H9 (cell line): Measurements from ENCODE around the gene SPNS3. TPM values are rescaled to one million over a fixed set of nuclear protein-coding genes. Genes with fewer than 3 reads are reported as not detected.

Experiments used
- DNase-seq: peaks from one replicate; pipeline ENCODE4 v3.0.0-alpha.2; 2017
- H2AFZ ChIP-seq: one replicate; pipeline ENCODE4 v1.6.1; 2013; ENCODE audit warnings: mild to moderate bottlenecking, low read length, control low read depth, moderate library complexity
- H2AK5ac ChIP-seq: 2 replicates; pipeline ENCODE4 v1.6.1; 2013; ENCODE audit warnings: low read length, control low read depth, mixed read lengths; ENCODE audit not compliant: insufficient read length
- H2BK120ac ChIP-seq: one replicate; pipeline ENCODE4 v1.6.1; 2013; ENCODE audit warnings: low read depth, mild to moderate bottlenecking, low read length, control low read depth, inconsistent platforms; ENCODE audit not compliant: poor library complexity, severe bottlenecking
- H2BK12ac ChIP-seq: 2 replicates; pipeline ENCODE4 v1.6.1; 2013; ENCODE audit warnings: low read length, control low read depth, mixed read lengths, low read depth; ENCODE audit not compliant: insufficient read length
- H2BK15ac ChIP-seq: 2 replicates; pipeline ENCODE4 v1.6.1; 2013; ENCODE audit warnings: low read depth, low read length, control low read depth
- H2BK20ac ChIP-seq: one replicate; pipeline ENCODE4 v1.6.1; 2013; ENCODE audit warnings: low read depth, mild to moderate bottlenecking, low read length, control low read depth, inconsistent platforms; ENCODE audit not compliant: poor library complexity, severe bottlenecking
- H2BK5ac ChIP-seq: 2 replicates; pipeline ENCODE4 v1.6.1; 2013; ENCODE audit warnings: low read length, control low read depth, mixed read lengths; ENCODE audit not compliant: insufficient read length
- H3K14ac ChIP-seq: 2 replicates; pipeline ENCODE4 v1.6.1; 2013; ENCODE audit warnings: low read length, control low read depth; ENCODE audit not compliant: insufficient read depth
- H3K18ac ChIP-seq: 2 replicates; pipeline ENCODE4 v1.6.1; 2013; ENCODE audit warnings: low read depth, mild to moderate bottlenecking, mixed read lengths, low read length, control low read depth; ENCODE audit not compliant: insufficient read length
- H3K23ac ChIP-seq: 2 replicates; pipeline ENCODE4 v1.6.1; 2013; ENCODE audit warnings: low read length, control low read depth, mixed read lengths, low read depth; ENCODE audit not compliant: insufficient read length
- H3K23me2 ChIP-seq: 2 replicates; pipeline ENCODE4 v1.6.1; 2013; ENCODE audit warnings: low read depth, mild to moderate bottlenecking, mixed read lengths, low read length, control low read depth; ENCODE audit not compliant: insufficient read length, poor library complexity, severe bottlenecking
- H3K27ac ChIP-seq: 2 replicates; pipeline ENCODE4 v1.5.1; 2013; ENCODE audit warnings: low read length, control low read depth, mixed read lengths, low read depth; ENCODE audit not compliant: insufficient read length
- H3K27me3 ChIP-seq: 2 replicates; pipeline ENCODE4 v1.6.1; 2013; ENCODE audit warnings: low read length, control low read depth, inconsistent platforms; ENCODE audit not compliant: insufficient read depth
- H3K4ac ChIP-seq: 2 replicates; pipeline ENCODE4 v1.6.1; 2013; ENCODE audit warnings: low read depth, mild to moderate bottlenecking, control low read depth, inconsistent platforms, low read length, moderate library complexity
- H3K4me1 ChIP-seq: 2 replicates; pipeline ENCODE4 v1.6.1; 2013; ENCODE audit warnings: low read length, control low read depth, inconsistent platforms; ENCODE audit not compliant: insufficient read depth
- H3K4me2 ChIP-seq: 2 replicates; pipeline ENCODE4 v1.6.1; 2013; ENCODE audit warnings: low read length, control low read depth, mixed read lengths; ENCODE audit not compliant: insufficient read length, insufficient read depth
- H3K56ac ChIP-seq: 2 replicates; pipeline ENCODE4 v1.6.1; 2013; ENCODE audit warnings: low read depth, mild to moderate bottlenecking, mixed read lengths, low read length, control low read depth; ENCODE audit not compliant: insufficient read length
- H3K79me1 ChIP-seq: 2 replicates; pipeline ENCODE4 v1.6.1; 2013; ENCODE audit warnings: low read depth, mild to moderate bottlenecking, moderate library complexity, low read length, control low read depth, inconsistent platforms; ENCODE audit not compliant: insufficient read depth, poor library complexity, severe bottlenecking
- H3K79me2 ChIP-seq: 2 replicates; pipeline ENCODE4 v1.6.1; 2013; ENCODE audit warnings: low read length, control low read depth, inconsistent platforms; ENCODE audit not compliant: insufficient read depth
- H3K9ac ChIP-seq: 2 replicates; pipeline ENCODE4 v1.6.1; 2013; ENCODE audit warnings: low read length, control low read depth, mixed read lengths; ENCODE audit not compliant: insufficient read length; ENCODE audit errors: extremely low read depth
- H3K9me3 ChIP-seq: one replicate; pipeline ENCODE4 v1.6.1; 2013; ENCODE audit warnings: low read depth, low read length, inconsistent platforms; ENCODE audit not compliant: control insufficient read depth
- H3T11ph ChIP-seq: one replicate; pipeline ENCODE4 v1.6.1; 2013; ENCODE audit warnings: mild to moderate bottlenecking, low read length, control low read depth, inconsistent platforms
- H4K20me1 ChIP-seq: one replicate; pipeline ENCODE4 v1.6.1; 2013; ENCODE audit not compliant: control insufficient read depth, insufficient read length, insufficient read depth
- H4K5ac ChIP-seq: 2 replicates; pipeline ENCODE4 v1.6.1; 2013; ENCODE audit warnings: low read depth, mild to moderate bottlenecking, mixed read lengths, low read length, control low read depth; ENCODE audit not compliant: insufficient read length
- H4K8ac ChIP-seq: replicated peaks from 2 replicates; pipeline ENCODE4 v1.6.1; 2013; ENCODE audit warnings: low read length, control low read depth, mixed read lengths, low read depth; ENCODE audit not compliant: insufficient read length
- H4K91ac ChIP-seq: 2 replicates; pipeline ENCODE4 v1.6.1; 2013; ENCODE audit warnings: low read depth, mild to moderate bottlenecking, moderate library complexity, mixed read lengths, low read length, control low read depth; ENCODE audit not compliant: insufficient read length
- H3K27ac Mint-ChIP-seq, 3 experiments: 2 replicates in 2 of 3; 3 replicates in 1 of 3; pipeline ENCODE4 v1.8.0; 2020 to 2021; ENCODE audit warnings: mixed read lengths in 3 of 3, mild to moderate bottlenecking in 1 of 3, moderate library complexity in 1 of 3
- H3K27me3 Mint-ChIP-seq: 2 replicates; pipeline ENCODE4 v1.8.0; 2021; ENCODE audit warnings: low read depth, mild to moderate bottlenecking, moderate library complexity, mixed read lengths
- H3K36me3 Mint-ChIP-seq, 3 experiments: 2 replicates in 2 of 3; 3 replicates in 1 of 3; pipeline ENCODE4 v1.8.0; 2020 to 2021; ENCODE audit warnings: low read depth in 3 of 3, mixed read lengths in 3 of 3; ENCODE audit not compliant: insufficient read depth in 1 of 3
- H3K4me1 Mint-ChIP-seq, 2 experiments: 2 replicates each; pipeline ENCODE4 v1.8.0; 2020; ENCODE audit warnings: mixed read lengths in 2 of 2
- H3K4me3 Mint-ChIP-seq, 2 experiments: 2 replicates in 1 of 2; 3 replicates in 1 of 2; pipeline ENCODE4 v1.8.0; 2020 to 2021; ENCODE audit warnings: mild to moderate bottlenecking in 2 of 2, mixed read lengths in 2 of 2, moderate library complexity in 1 of 2
- H3K9me3 Mint-ChIP-seq, 2 experiments: 2 replicates in 1 of 2; 3 replicates in 1 of 2; pipeline ENCODE4 v1.8.0; 2020; ENCODE audit warnings: mild to moderate bottlenecking in 2 of 2, mixed read lengths in 2 of 2, moderate library complexity in 1 of 2
- whole genome bisulfite sequencing: extraction: QIAGEN DNeasy Blood & Tissue Kit; methylation state at CpG from one replicate; pipeline ENCODE4 v1.1.7; 2013; ENCODE audit warnings: missing lambda C conversion rate, low lambda C conversion rate, mixed read lengths; ENCODE audit not compliant: insufficient read length; ENCODE audit errors: extremely low coverage; 5-methylcytosine and 5-hydroxymethylcytosine counted together
- total RNA-seq: library from RNA; stranded (reverse); gene quantifications from 2 replicates; pipeline ENCODE4 v1.2.1, GENCODE V29; 2021
- TF ChIP-seq, protein P1 (sequence below): fragments of 200-600 bp; sonication (generic); conservative IDR thresholded peaks from 3 replicates; pipeline ENCODE4 v1.8.0; 2021; ENCODE audit warnings: antibody characterized with exemption, mild to moderate bottlenecking

Gene SPNS3
- total RNA-seq, 1 experiment from 2014 or later, result not detected

DNA sequence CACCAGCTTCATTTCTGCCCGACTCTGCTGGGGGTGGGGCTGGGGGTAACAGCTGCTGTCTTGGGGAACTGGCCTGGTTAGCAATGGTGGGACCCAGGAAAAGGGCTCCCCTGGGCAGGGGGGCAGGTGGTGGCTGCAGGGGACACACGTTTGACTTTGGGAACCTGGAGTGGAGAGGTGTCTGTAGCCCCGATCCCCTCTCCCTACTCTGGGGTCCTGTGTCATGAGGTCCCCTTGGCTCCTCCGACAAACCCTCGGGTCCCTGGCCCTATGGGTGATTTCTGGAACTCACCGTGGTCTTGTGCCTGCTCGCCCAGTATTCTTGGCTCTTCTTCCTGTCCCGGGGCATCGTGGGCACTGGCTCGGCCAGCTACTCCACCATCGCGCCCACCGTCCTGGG, 12.0 kb downstream of the SPNS3 start:
- Histone ChIP-seq H3K4ac (no peak overlapping the region), H3K4me2 (no peak overlapping the region), H3K23me2 (no peaks in the 10 kb centered on the region), H3K9me3 (no peaks in the 10 kb centered on the region), H3K27ac (no peak overlapping the region), H2AK5ac (no peak overlapping the region), H4K5ac (no peak overlapping the region), H3K18ac (no peak overlapping the region), H4K8ac (no peak overlapping the region), H3K56ac (no peak overlapping the region), H2BK20ac (no peak overlapping the region), H3K79me2 (no peaks in the 10 kb centered on the region), H4K20me1 (no peaks in the 10 kb centered on the region), H3K14ac (no peak overlapping the region), H2BK12ac (no peak overlapping the region), H3K23ac (no peak overlapping the region), H3K4me1 (no peaks in the 10 kb centered on the region), H3K27me3 (no peaks in the 10 kb centered on the region), H2BK120ac (no peak overlapping the region), H3K9ac (no peak overlapping the region), H3T11ph (no peak overlapping the region), H2BK15ac (no peak overlapping the region), H2AFZ (no peak overlapping the region), H4K91ac (no peak overlapping the region), H3K79me1 (no peaks in the 10 kb centered on the region), H2BK5ac (no peak overlapping the region)
- TF ChIP-seq, protein P1, sequence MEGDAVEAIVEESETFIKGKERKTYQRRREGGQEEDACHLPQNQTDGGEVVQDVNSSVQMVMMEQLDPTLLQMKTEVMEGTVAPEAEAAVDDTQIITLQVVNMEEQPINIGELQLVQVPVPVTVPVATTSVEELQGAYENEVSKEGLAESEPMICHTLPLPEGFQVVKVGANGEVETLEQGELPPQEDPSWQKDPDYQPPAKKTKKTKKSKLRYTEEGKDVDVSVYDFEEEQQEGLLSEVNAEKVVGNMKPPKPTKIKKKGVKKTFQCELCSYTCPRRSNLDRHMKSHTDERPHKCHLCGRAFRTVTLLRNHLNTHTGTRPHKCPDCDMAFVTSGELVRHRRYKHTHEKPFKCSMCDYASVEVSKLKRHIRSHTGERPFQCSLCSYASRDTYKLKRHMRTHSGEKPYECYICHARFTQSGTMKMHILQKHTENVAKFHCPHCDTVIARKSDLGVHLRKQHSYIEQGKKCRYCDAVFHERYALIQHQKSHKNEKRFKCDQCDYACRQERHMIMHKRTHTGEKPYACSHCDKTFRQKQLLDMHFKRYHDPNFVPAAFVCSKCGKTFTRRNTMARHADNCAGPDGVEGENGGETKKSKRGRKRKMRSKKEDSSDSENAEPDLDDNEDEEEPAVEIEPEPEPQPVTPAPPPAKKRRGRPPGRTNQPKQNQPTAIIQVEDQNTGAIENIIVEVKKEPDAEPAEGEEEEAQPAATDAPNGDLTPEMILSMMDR, result no peak
- Mint-ChIP-seq H3K4me1 (peaks cover 0 to 3% of the 10 kb centered on the region in 2 experiments; a peak in 1 of 4 replicates), H3K4me3 (no peak overlapping the region), H3K9me3 (no peaks in the 10 kb centered on the region; a peak in 1 of 5 replicates), H3K36me3 (no peaks in the 10 kb centered on the region), H3K27me3 (peaks cover 9% of the 10 kb centered on the region), H3K27ac (no peak overlapping the region; a peak in 2 of 7 replicates)
- DNase-seq, result no peak
- WGBS, result no CpG with 5 or more reads among the region's 13 CpGs
